Smooth muscle cell (in vitro differentiated cells): ENCODE data around the gene SLC25A40. TPM values are rescaled to one million over a fixed set of nuclear protein-coding genes. Genes with fewer than 3 reads are reported as not detected.
"Not testable (repeated sequence)": the region's sequence is repeated elsewhere in the genome, so short reads cannot be mapped to it uniquely, and the experiment has no call there.

Source experiments
- DNase-seq: peaks from one replicate; lab custom pipeline; 2025; ENCODE audit not compliant: unreplicated experiment; lab: John Stamatoyannopoulos, UW
- H2AFZ ChIP-seq: fragments of 200-600 bp; sonication (generic); 2 replicates; pipeline ENCODE4 v1.6.0; 2016; ENCODE audit warnings: antibody characterized with exemption, low read depth, mild to moderate bottlenecking
- H3F3A ChIP-seq: fragments of 200-600 bp; sonication (generic); 2 replicates; pipeline ENCODE4 v1.6.0; 2017; ENCODE audit warnings: antibody characterized with exemption, low read depth
- H3K27ac ChIP-seq: fragments of 200-600 bp; sonication (generic); 2 replicates; pipeline ENCODE4 v1.5.1; 2016; ENCODE audit warnings: low read depth, mild to moderate bottlenecking
- H3K27me3 ChIP-seq: fragments of 200-600 bp; sonication (generic); 2 replicates; pipeline ENCODE4 v1.6.1; 2016; ENCODE audit warnings: low read depth, mild to moderate bottlenecking
- H3K36me3 ChIP-seq: fragments of 200-600 bp; sonication (generic); 2 replicates; pipeline ENCODE4 v1.5.1; 2016; ENCODE audit warnings: low read depth
- H3K4me1 ChIP-seq: fragments of 200-600 bp; sonication (generic); 2 replicates; pipeline ENCODE4 v1.5.1; 2016; ENCODE audit warnings: low read depth
- H3K4me2 ChIP-seq: fragments of 200-600 bp; sonication (generic); 2 replicates; pipeline ENCODE4 v1.6.0; 2016; ENCODE audit warnings: mild to moderate bottlenecking
- H3K4me3 ChIP-seq: fragments of 200-600 bp; sonication (generic); 2 replicates; pipeline ENCODE4 v1.5.1; 2016; ENCODE audit warnings: mild to moderate bottlenecking
- H3K79me2 ChIP-seq: fragments of 200-600 bp; sonication (generic); 2 replicates; pipeline ENCODE4 v1.6.0; 2016; ENCODE audit warnings: low read depth, mild to moderate bottlenecking
- H3K9ac ChIP-seq: fragments of 200-600 bp; sonication (generic); 2 replicates; pipeline ENCODE4 v1.6.0; 2016; ENCODE audit warnings: low read depth
- H3K9me3 ChIP-seq: fragments of 200-600 bp; sonication (generic); replicated peaks from 2 replicates; pipeline ENCODE4 v1.5.1; 2016; ENCODE audit warnings: low read depth
- H4K20me1 ChIP-seq: fragments of 200-600 bp; sonication (generic); 2 replicates; pipeline ENCODE4 v1.6.0; 2016; ENCODE audit warnings: low read depth
- WGBS: methylation state at CpG from one replicate; pipeline ENCODE4 v1.1.7; 2016; ENCODE audit warnings: low lambda C conversion rate; 5-methylcytosine and 5-hydroxymethylcytosine counted together
- polyA plus RNA-seq: library from polyadenylated mRNA; unstranded; fragments of >200 nt; fragmentation: Nextera tagmentation; extraction: Ambion mirVana; gene quantifications from 2 replicates; pipeline ENCODE4 v1.2.1, GENCODE V29; 2016
- total RNA-seq: library from RNA; depleted of rRNA; stranded (reverse); fragments of >200 nt; gene quantifications from 2 replicates; pipeline ENCODE4 v1.2.3, GENCODE V29; 2014
- TF ChIP-seq, protein P1 (sequence below): fragments of 200-600 bp; sonication (generic); IDR thresholded peaks from 2 replicates; pipeline ENCODE4 v1.5.1; 2017; ENCODE audit warnings: borderline replicate concordance, mild to moderate bottlenecking, antibody characterized with exemption; ENCODE audit not compliant: insufficient read depth, poor library complexity, severe bottlenecking

The SLC25A40 gene
- total and polyA plus RNA-seq, 2 experiments from 2014 or later: 5.6 to 25.4 TPM

DNA sequence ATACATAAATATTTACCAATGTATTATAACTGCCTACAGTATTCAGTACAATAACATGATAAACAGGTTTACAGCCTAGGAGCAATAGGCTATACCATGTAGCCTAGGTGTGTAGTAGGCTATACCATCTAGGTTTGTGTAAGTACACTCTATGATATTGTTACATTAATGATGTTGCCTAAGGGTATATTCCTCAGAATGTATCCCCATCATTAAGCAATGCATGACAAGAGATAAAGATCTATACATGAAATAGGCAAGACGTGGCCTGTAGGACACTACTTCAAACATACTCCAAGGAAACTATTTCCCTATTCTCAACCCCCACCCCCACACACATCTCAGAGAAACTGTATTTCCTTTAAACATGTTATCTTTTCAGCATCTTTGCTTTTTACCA, 42.6 kb upstream of the SLC25A40 start:
- no peaks in the 10 kb centered on the region for H3K79me2 ChIP-seq
- H4K20me1 ChIP-seq: no peaks in the 10 kb centered on the region
- DNase-seq: no peak
- H3K9ac ChIP-seq: no peak overlapping the region
- no peaks in the 10 kb centered on the region for H3F3A ChIP-seq
- H3K27ac ChIP-seq: no peak overlapping the region
- no peak overlapping the region for H3K4me3 ChIP-seq
- no peaks in the 10 kb centered on the region for H3K36me3 ChIP-seq
- H3K27me3 ChIP-seq: no peaks in the 10 kb centered on the region
- no peak overlapping the region for H3K4me2 ChIP-seq
- H2AFZ ChIP-seq: no peak overlapping the region
- WGBS: 64% methylated on average over 1 of the region's 1 CpG
- TF ChIP-seq, protein P1, sequence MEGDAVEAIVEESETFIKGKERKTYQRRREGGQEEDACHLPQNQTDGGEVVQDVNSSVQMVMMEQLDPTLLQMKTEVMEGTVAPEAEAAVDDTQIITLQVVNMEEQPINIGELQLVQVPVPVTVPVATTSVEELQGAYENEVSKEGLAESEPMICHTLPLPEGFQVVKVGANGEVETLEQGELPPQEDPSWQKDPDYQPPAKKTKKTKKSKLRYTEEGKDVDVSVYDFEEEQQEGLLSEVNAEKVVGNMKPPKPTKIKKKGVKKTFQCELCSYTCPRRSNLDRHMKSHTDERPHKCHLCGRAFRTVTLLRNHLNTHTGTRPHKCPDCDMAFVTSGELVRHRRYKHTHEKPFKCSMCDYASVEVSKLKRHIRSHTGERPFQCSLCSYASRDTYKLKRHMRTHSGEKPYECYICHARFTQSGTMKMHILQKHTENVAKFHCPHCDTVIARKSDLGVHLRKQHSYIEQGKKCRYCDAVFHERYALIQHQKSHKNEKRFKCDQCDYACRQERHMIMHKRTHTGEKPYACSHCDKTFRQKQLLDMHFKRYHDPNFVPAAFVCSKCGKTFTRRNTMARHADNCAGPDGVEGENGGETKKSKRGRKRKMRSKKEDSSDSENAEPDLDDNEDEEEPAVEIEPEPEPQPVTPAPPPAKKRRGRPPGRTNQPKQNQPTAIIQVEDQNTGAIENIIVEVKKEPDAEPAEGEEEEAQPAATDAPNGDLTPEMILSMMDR: no peak
- H3K9me3 ChIP-seq: no peaks in the 10 kb centered on the region
- no peaks in the 10 kb centered on the region for H3K4me1 ChIP-seq

DNA sequence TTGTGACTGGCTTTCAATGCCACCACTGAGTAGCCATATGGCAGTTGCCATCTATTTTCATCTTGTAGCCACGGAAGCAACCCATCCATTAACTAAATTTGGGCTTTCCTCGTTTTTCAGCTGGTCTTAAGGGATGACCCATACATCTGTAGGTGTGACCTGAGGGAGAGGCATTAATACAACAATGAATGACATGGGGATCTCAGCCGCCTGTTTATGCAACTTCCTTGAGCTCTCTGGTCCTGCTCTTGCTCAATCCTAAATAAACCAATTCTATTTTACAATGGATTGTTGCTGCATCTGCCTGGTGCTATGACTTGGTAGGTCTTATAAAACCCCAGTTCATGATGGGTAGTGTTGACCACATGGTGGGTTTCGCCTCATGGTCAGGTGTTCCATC, 36.0 kb upstream of the SLC25A40 start:
- no peaks in the 10 kb centered on the region for H3K4me1 ChIP-seq
- 88% methylated on average over 4 of the region's 4 CpGs for WGBS

DNA sequence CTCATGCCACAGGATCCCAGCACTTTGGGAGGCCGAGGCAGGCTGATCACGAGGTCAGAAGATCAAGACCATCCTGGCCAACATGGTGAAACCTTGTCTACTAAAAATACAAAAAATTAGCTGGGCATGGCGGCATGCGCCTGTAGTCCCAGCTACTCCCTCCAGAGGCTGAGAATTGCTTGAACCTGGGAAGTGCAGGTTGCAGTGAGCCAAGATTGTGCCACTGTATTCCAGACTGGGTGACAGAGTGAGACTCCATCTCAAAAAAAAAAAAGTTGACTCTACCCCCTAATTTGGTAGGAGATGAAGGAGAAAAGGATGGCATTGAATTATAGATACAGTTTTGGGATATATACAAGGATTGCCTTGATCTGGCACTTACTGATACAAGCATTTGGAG, 32.7 kb upstream of the SLC25A40 start:
- H2AFZ ChIP-seq, H4K20me1 ChIP-seq, H3K79me2 ChIP-seq, H3K27ac ChIP-seq, H3K4me1 ChIP-seq, H3K9me3 ChIP-seq, H3F3A ChIP-seq, H3K4me3 ChIP-seq, H3K27me3 ChIP-seq, H3K4me2 ChIP-seq, DNase-seq, H3K9ac ChIP-seq, H3K36me3 ChIP-seq: not testable (repeated sequence)
- 98% methylated on average over 4 of the region's 4 CpGs for WGBS

More for the DNA sequence above, 36.0 kb upstream of the SLC25A40 start:
- H3K9me3 ChIP-seq: no peaks in the 10 kb centered on the region
- H3K4me3 ChIP-seq: no peak overlapping the region
- no peaks in the 10 kb centered on the region for H3K27me3 ChIP-seq
- no peak overlapping the region for H3K27ac ChIP-seq
- H3F3A ChIP-seq: no peaks in the 10 kb centered on the region
- H2AFZ ChIP-seq: no peak overlapping the region
- H3K9ac ChIP-seq: no peak overlapping the region
- TF ChIP-seq, protein P1: no peak
- DNase-seq: no peak
- no peaks in the 10 kb centered on the region for H3K79me2 ChIP-seq
- no peaks in the 10 kb centered on the region for H3K36me3 ChIP-seq
- no peaks in the 10 kb centered on the region for H4K20me1 ChIP-seq
- H3K4me2 ChIP-seq: no peak overlapping the region

DNA sequence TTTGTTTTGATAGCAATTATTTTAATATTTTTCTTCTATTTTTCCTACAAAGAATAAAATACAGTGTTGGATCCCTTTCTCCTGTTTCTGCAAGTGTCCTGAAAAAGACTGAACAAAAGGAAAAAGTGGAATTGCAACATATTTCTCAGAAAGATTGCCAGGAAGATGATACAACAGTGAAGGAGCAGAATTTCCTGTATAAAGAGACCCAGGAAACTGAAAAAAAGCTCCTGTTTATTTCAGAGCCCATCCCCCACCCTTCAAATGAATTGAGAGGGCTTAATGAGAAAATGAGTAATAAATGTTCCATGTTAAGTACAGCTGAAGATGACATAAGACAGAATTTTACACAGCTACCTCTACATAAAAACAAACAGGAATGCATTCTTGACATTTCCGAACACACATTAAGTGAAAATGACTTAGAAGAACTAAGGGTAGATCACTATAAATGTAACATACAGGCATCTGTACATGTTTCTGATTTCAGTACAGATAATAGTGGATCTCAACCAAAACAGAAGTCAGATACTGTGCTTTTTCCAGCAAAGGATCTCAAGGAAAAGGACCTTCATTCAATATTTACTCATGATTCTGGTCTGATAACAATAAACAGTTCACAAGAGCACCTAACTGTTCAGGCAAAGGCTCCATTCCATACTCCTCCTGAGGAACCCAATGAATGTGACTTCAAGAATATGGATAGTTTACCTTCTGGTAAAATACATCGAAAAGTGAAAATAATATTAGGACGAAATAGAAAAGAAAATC, 31.2 kb upstream of the SLC25A40 start:
- H3K36me3 ChIP-seq, H3K4me1 ChIP-seq, DNase-seq, H3K27me3 ChIP-seq, H3K79me2 ChIP-seq, H3K9me3 ChIP-seq, H4K20me1 ChIP-seq, H2AFZ ChIP-seq, H3F3A ChIP-seq, H3K4me2 ChIP-seq, H3K9ac ChIP-seq, H3K4me3 ChIP-seq, H3K27ac ChIP-seq: not testable (repeated sequence)
- 99% methylated on average over 3 of the region's 3 CpGs for WGBS
